GM13977 (cell line): ENCODE data around the gene CCSER1.
"Not testable (repeated sequence)": the region's sequence is repeated elsewhere in the genome, so short reads cannot be mapped to it uniquely, and the experiment has no call there.

Source experiments
- DNase-seq: peaks from one replicate; pipeline ENCODE4 v3.0.0; 2012; ENCODE audit warnings: low spot score
- CTCF ChIP-seq: IDR thresholded peaks from 2 replicates; pipeline ENCODE4 v1.5.1; 2012; ENCODE audit warnings: mild to moderate bottlenecking, control low read depth; ENCODE audit not compliant: insufficient read depth; ENCODE audit errors: extremely low read depth, missing control alignments
- in situ Hi-C: fragments of 300-500 bp; cut with MboI; formaldehyde crosslinking; loops from one replicate; pipeline ENCODE4 v1.12.0; 2022; ENCODE audit warnings: low sequenced_read_pairs, low pct_unique_long_range_greater_than_20kb, mixed read lengths, inconsistent platforms; ENCODE audit not compliant: unreplicated experiment

The CCSER1 gene

GRCh38 chr4:91212211-91212610 lies 1085.0 kb downstream of the CCSER1 start:
- TF ChIP-seq CTCF: no peak
- DNase-seq: no peak
- in situ Hi-C loops: no loop called here

DNA sequence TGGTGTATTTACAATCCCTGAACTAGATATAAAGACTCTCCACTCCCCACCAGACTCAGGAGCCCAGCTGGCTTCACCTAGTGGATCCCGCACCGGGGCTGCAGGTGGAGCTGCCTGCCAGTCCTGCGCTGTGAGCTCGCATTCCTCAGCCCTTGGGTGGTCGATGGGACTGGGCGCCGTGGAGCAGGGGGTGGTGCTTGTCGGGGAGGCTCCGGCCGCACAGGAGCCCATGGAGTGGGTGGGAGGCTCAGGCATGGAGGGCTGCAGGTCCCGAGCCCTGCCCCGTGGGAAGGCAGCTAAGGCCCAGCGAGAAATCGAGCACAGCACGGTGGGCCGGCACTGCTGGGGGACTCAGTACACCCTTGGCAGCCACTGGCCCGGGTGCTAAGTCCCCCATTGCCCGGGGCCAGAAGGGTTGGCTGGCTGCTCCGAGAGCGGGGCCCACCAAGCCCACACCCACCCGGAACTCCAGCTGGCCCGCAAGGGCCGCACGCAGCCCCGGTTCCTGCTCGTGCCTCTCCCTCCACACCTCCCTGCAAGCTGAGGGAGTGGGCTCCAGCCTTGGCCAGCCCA lies 1090.7 kb downstream of the CCSER1 start:
- in situ Hi-C loops: not testable (repeated sequence)

DNA sequence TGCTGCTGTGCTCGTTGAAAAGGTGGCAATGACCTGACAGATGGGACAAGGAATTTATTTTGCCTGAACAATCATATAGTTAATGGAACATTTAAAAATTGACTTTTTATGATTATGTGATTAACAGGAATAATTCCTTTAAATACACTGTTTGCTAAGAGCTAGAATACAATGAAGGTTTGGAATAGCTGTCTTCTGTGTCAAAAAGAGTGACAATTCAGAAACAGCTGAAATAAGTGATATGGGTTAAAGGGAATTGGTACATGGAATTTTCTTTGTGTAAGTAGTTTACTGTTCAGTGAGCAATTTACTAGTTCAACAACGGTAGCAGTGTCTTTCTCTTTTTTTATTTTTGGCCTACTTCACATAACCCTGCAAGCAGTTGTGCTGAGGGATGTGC lies 1093.1 kb downstream of the CCSER1 start:
- no peak for TF ChIP-seq CTCF
- in situ Hi-C loops: no loop called here
- DNase-seq: no peak

More for the DNA sequence above, 1090.7 kb downstream of the CCSER1 start:
- DNase-seq: not testable (repeated sequence)

GRCh38 chr4:91222014-91222413 lies 1094.8 kb downstream of the CCSER1 start:
- TF ChIP-seq CTCF: no peak
- in situ Hi-C loops: no loop called here
- DNase-seq: no peak

- no peak for DNase-seq
- TF ChIP-seq CTCF: no peak
- in situ Hi-C loops: no loop called here
Measured at GRCh38 chr4:91226867-91227266, 1099.7 kb downstream of the CCSER1 start.

- DNase-seq: no peak
- TF ChIP-seq CTCF: no peak
- in situ Hi-C loops: no loop called here
Measured at GRCh38 chr4:91228659-91229058, 1101.5 kb downstream of the CCSER1 start.

DNA sequence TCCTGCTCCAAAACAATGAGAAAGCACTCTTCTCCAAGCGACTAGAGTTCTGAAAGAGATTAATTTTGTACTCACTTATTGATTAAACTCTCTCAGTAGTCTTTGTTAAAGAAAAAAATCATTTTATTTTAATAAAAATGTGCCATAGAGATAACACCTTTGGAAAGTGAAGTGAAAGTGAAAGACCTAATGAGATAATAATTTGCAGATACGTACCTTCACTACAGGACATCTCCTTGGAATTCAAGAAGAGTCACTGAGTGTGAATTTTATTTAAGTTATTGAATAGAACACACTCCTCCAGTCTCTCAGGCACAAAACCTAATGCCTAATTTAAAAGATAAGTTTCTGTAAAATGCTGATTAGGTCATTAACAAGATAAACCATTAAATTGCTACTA lies 1106.0 kb downstream of the CCSER1 start:
- no peak for TF ChIP-seq CTCF
- no peak for DNase-seq
- in situ Hi-C loops: no loop called here
